ENCODE data around the gene RASD1. TPM values are rescaled to one million over a fixed set of nuclear protein-coding genes. Genes with fewer than 3 reads are reported as not detected.

RASD1 gene
- total RNA-seq, 2 experiments from 2014 or later = 0.17 to 0.36 TPM

DNA sequence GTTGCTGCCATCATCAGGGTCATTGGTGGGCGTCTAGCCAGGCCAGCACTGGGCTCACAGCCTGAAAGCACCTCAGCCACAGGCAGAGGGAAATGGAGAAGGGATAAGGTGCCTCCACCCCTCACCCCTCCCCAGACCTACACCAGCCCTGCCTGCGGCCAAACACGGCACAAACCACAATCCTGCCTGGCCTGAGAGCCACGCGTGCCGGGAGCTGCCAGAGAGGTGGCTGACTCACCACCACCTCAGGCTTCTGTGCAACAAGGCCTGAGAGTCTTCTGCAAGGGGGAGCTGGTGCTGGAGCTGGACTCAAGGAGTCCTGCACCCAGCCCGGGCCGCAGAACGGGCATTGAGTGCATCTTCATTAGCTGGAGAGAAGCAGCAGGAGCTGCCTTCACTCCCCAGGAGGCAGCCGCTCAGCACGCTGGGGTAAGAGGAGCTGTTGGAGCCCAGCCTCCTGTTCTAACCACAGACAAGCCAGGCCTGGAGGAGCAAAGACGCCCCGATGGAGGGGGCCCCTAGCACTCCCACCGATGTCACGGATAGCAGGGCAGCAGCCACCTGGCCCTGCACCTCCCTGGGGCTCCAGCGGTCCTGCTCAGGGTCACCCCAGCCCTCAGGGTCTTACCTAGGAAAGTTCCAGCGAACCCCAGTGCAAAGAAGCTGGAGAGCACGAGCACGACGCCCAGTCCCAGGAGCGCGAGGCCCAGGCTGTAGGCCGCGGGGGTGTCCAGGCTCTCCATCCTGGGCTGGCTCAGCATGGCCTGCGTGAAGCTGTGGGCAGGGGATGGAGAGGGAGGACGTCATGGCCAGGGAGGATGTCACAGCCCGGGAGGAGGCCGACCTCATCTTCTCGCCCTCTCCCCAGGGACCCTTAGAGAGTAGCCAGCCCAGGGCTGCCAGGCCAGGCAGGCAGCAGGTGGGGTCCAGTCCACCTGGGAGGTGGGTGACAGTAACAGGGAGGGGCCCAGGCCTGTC lies 16.0 kb upstream of the RASD1 start:
- Mint-ChIP-seq H3K4me1 (ENCODE audit: low read depth) (no peaks in the 10 kb centered on the region), H3K4me3 (no peak overlapping the region), H3K27me3 (ENCODE audit: low read depth) (no peaks in the 10 kb centered on the region), H3K36me3 (ENCODE audit: low read depth) (no peaks in the 10 kb centered on the region), H3K27ac (no peak overlapping the region), H3K9me3 (no peaks in the 10 kb centered on the region)
- intact Hi-C loops (cut with micrococcal nuclease) = no loop called here
- DNase-seq = no peak
- CTCF ChIA-PET = no interaction called here

GRCh38 chr17:17511293-17511741 lies 15.1 kb upstream of the RASD1 start:
- no peak overlapping the region for H3K27ac Mint-ChIP-seq
- intact Hi-C loops (cut with micrococcal nuclease) = no loop called here

GRCh38 chr17:17510456-17511292 lies 14.5 kb upstream of the RASD1 start:
- Mint-ChIP-seq H3K27ac (no peak overlapping the region), H3K27me3 (ENCODE audit: low read depth) (no peaks in the 10 kb centered on the region), H3K36me3 (ENCODE audit: low read depth) (no peaks in the 10 kb centered on the region), H3K9me3 (no peaks in the 10 kb centered on the region), H3K4me3 (no peak overlapping the region), H3K4me1 (ENCODE audit: low read depth) (no peaks in the 10 kb centered on the region)
- CTCF ChIA-PET = no interaction called here
- DNase-seq = no peak
- intact Hi-C loops (cut with micrococcal nuclease) = no loop called here

More at GRCh38 chr17:17511293-17511741, 15.1 kb upstream of the RASD1 start:
- H3K9me3 Mint-ChIP-seq = no peaks in the 10 kb centered on the region
- CTCF ChIA-PET = no interaction called here
- no peaks in the 10 kb centered on the region for H3K4me1 Mint-ChIP-seq (ENCODE audit: low read depth)
- H3K36me3 Mint-ChIP-seq (ENCODE audit: low read depth) = no peaks in the 10 kb centered on the region
- DNase-seq = no peak
- H3K27me3 Mint-ChIP-seq (ENCODE audit: low read depth) = no peaks in the 10 kb centered on the region
- no peak overlapping the region for H3K4me3 Mint-ChIP-seq

DNA sequence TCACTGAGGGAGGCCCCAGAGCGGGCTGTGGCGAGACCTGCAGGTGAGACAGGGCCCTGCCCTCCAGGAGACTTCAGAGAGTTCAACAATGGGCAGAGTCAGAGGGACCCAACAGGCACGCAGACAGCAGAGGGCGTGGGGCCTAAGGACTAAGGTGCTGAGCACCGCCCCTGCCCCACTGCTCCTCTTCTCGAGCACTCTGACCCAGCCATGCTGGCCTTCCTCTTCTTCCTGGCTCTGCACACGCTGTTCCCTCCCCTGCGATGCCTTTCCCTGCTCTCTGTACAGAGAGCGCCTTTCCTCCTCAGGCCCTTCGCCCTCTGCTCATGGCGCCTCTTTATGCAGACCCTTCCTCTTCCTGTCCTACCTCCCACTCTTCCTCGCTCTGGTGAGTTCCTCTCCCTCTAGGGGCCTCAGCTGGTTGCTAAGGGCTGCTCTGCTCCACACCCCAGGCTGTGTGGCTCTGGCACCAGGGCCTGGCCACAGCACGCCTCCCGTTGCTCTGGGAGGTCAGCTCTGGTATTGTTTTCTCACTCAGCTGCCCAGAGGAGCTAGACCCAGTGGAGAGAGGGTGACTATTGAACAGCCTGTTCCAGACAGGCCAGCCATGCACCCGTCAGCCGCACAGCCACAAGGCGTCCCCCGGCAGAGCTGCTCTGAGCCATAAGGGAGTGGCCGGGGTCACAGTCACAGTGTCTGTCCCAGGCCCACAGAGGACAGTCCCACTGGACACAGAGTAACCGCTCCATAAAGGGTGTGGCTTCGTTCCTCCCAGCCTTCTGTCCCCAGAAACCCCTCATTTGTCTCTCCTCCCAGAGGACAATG lies 13.6 kb upstream of the RASD1 start:
- Mint-ChIP-seq H3K4me3 (no peak overlapping the region), H3K9me3 (no peaks in the 10 kb centered on the region), H3K27ac (no peak overlapping the region), H3K36me3 (ENCODE audit: low read depth) (no peaks in the 10 kb centered on the region), H3K4me1 (ENCODE audit: low read depth) (no peaks in the 10 kb centered on the region), H3K27me3 (ENCODE audit: low read depth) (no peaks in the 10 kb centered on the region)
- no peak for DNase-seq
- CTCF ChIA-PET = interaction anchor here (0.7 kb wide), 1 partner anchor 14 kb away, joined by 3 read pairs; the partner anchor contains the start of gene RASD1
- intact Hi-C loops (cut with micrococcal nuclease) = no loop called here

DNA sequence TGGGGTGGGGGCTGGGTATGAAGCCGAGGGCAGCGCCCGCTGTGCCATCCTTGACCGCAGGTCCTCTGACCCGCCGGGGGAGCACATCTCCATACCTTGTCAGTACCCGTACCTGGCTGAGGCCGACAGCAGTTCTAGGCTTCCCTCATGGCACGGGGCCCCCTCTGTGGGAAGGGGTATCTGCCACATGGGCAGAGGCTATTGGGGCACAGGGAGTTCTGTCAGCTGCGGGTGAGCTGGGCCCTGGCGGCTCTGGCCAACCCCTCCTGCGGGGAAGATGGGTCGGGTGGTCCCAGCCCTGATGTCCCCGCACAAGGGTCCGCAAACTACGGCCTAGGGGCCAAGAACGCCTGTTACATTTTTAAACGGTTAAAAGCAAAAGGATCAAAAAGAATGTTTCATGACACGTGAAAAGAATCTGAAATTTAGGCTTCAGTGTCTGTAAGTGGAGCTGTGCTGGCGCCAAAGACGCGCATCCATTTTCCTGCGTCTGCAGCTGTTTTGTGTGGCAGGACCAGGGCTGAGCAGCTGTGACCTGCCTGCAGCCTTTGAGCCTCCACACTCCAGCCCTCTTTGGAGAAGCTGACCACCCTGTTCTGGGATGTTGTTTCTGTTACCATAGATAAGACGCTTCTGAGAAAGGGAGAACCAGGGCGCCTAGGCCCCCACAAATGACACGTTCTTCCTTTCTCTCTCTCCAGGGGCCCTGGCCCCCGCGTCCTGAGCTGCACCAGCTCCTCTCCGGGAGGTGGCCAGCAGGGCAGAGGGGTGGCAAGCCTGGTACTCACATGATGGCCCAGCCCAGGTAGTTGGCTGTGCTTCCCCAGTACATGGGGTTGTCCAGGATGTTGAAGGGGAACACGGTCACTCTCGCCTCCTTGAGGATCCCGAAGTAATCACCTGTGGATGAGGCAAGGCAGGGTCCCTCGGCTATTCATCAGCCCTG lies 12.7 kb upstream of the RASD1 start:
- DNase-seq = no peak
- no peak overlapping the region for H3K27ac Mint-ChIP-seq
- CTCF ChIA-PET = interaction anchor here (0.8 kb wide), 1 partner anchor 133 kb away, joined by 4 read pairs; no protein-coding TSS in a partner anchor
- no peaks in the 10 kb centered on the region for H3K9me3 Mint-ChIP-seq
- no peaks in the 10 kb centered on the region for H3K4me1 Mint-ChIP-seq (ENCODE audit: low read depth)
- intact Hi-C loops (cut with micrococcal nuclease) = no loop called here
- no peaks in the 10 kb centered on the region for H3K27me3 Mint-ChIP-seq (ENCODE audit: low read depth)
- no peak overlapping the region for H3K4me3 Mint-ChIP-seq
- no peaks in the 10 kb centered on the region for H3K36me3 Mint-ChIP-seq (ENCODE audit: low read depth)

DNA sequence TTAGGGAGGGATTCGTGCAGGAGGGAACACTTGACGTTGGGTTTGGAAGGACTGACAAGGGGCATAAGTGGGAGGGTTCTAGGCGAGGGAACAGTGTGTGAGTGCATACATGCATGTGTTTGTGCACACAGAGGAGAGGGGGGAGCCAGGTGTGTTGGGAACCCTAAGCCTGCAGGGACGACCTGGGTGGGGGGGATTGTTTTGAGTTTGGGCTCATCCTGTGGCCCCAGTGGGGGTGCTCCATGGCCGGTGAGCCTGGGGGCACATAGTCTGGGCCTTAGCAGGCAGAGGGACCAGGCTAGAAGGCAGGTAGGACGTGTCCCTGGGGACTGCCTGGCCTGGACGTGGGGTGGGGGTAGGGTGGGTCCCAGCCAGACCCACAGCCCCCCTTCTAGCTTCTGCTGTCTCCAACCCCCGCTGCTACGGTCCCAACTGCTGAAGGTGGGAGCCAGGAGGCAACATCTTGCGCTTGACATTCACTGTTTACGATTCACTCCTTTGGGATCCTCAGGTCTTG lies 11.9 kb upstream of the RASD1 start:
- Mint-ChIP-seq H3K27me3 (ENCODE audit: low read depth) (no peaks in the 10 kb centered on the region), H3K4me3 (no peak overlapping the region), H3K36me3 (ENCODE audit: low read depth) (no peaks in the 10 kb centered on the region), H3K9me3 (no peaks in the 10 kb centered on the region), H3K27ac (no peak overlapping the region), H3K4me1 (ENCODE audit: low read depth) (no peaks in the 10 kb centered on the region)
- CTCF ChIA-PET = interaction anchor here (1.8 kb wide), 1 partner anchor 11 kb away, joined by 9 read pairs; the partner anchor contains the start of gene RASD1
- no peak for DNase-seq
- intact Hi-C loops (cut with micrococcal nuclease) = no loop called here

DNA sequence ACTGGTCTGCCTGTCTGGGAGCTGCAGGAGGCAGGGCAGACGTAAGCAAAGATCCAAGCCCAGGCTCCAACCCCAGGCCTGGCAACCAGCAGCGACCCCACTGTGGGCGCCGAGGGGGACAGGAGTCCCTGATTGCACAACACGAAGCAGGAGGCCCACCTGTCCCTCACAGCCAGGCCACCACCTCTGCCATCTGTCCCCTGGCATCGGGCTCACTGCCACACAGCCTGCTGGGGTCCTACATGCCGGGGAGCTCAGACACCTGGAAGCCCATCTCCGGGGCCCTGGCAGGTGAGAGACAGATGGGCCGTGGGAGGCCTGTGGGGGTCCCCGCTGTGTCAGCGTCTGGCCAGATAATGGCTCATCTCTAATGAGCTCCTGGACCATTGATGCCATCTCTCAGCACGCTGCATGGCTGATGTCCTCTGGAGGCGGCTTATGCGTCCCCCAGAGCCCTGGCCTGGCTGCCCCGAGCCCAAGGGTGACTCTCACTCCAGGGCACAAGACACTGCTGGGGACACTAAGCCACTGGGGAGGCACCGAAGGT lies 11.3 kb upstream of the RASD1 start:
- no peaks in the 10 kb centered on the region for H3K9me3 Mint-ChIP-seq
- no peak overlapping the region for H3K4me3 Mint-ChIP-seq
- intact Hi-C loops (cut with micrococcal nuclease) = no loop called here
- CTCF ChIA-PET = interaction anchor here (0.9 to 1.8 kb wide), 2 partner anchors 11 to 61 kb away, joined by 3 to 9 read pairs; partner anchors contain the start of gene RASD1
- H3K36me3 Mint-ChIP-seq (ENCODE audit: low read depth) = no peaks in the 10 kb centered on the region
- no peaks in the 10 kb centered on the region for H3K4me1 Mint-ChIP-seq (ENCODE audit: low read depth)
- H3K27me3 Mint-ChIP-seq (ENCODE audit: low read depth) = no peaks in the 10 kb centered on the region
- DNase-seq = no peak
- no peak overlapping the region for H3K27ac Mint-ChIP-seq

DNA sequence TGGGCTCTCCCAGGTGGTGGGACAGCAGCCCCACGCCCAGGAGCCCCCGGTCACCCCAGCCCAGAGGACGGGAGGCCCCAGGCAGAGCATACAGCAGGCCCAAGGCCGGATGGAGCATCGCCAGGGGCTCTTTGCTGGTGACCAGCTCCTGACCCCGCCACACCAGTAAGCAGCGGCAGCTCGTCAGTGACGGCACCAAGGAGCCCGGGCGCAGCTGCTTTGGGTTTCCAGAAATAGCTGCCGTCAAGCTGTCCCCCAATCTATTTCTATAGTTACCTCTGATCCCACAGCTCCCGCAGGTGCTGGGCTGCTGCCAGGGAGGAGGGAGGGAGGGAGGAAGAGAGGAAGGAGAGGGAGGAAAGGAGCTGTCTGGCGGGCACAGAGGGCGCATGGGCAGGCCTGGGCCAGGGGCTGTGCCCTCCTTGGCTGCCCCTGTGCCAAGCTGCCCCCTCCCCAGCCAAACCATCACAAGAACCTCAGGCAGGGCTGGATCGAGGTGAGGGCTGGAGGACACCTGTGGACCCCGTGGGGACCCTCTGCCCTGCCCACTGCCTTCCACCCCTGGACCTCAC lies 10.8 kb upstream of the RASD1 start:
- no peaks in the 10 kb centered on the region for H3K4me1 Mint-ChIP-seq (ENCODE audit: low read depth)
- intact Hi-C loops (cut with micrococcal nuclease) = no loop called here
- CTCF ChIA-PET = interaction anchor here (0.6 to 1.8 kb wide), 3 partner anchors 10 to 107 kb away, joined by 3 to 9 read pairs (median 3); partner anchors contain the start of gene RASD1

DNA sequence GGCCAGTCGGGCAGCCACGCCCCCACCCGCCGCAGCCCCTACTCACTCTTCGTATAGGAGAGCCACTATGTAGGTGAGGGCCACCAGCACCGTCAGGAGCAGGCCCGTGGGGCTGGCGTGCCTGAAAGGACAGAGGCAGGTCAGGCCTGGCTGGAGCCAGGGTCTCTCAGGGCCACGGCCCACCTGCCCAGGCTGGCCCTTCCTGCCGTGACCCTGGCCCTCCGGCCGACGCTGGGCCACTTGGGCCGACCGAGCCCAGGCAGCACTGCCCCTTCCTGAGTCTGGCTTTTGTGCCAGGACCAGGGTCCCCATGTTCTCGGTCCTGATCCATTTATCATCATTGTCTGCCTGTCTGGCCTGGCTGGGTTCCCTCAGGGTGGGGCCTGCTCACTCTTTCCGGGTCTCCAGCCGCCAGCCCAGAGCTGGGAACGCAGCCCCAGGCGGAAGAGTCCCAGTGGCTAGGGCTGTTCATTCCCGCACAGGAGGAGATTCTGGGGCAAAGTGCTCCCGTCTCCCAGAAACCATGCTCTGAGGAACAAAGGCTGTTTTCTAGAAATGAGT lies 10.1 kb upstream of the RASD1 start:
- Mint-ChIP-seq H3K4me3 (no peak overlapping the region), H3K36me3 (ENCODE audit: low read depth) (no peaks in the 10 kb centered on the region), H3K4me1 (ENCODE audit: low read depth) (no peaks in the 10 kb centered on the region), H3K9me3 (no peaks in the 10 kb centered on the region), H3K27ac (no peak overlapping the region), H3K27me3 (ENCODE audit: low read depth) (no peaks in the 10 kb centered on the region)
- DNase-seq = no peak
- CTCF ChIA-PET = interaction anchor here (0.6 to 2.3 kb wide), 3 partner anchors 9 to 108 kb away, joined by 3 to 9 read pairs (median 9); partner anchors contain the start of gene RASD1
- intact Hi-C loops (cut with micrococcal nuclease) = no loop called here

More for the DNA sequence above, 10.8 kb upstream of the RASD1 start:
- Mint-ChIP-seq H3K4me3 (no peak overlapping the region), H3K27ac (no peak overlapping the region), H3K9me3 (no peaks in the 10 kb centered on the region), H3K36me3 (ENCODE audit: low read depth) (no peaks in the 10 kb centered on the region), H3K27me3 (ENCODE audit: low read depth) (no peaks in the 10 kb centered on the region)
- DNase-seq = no peak

DNA sequence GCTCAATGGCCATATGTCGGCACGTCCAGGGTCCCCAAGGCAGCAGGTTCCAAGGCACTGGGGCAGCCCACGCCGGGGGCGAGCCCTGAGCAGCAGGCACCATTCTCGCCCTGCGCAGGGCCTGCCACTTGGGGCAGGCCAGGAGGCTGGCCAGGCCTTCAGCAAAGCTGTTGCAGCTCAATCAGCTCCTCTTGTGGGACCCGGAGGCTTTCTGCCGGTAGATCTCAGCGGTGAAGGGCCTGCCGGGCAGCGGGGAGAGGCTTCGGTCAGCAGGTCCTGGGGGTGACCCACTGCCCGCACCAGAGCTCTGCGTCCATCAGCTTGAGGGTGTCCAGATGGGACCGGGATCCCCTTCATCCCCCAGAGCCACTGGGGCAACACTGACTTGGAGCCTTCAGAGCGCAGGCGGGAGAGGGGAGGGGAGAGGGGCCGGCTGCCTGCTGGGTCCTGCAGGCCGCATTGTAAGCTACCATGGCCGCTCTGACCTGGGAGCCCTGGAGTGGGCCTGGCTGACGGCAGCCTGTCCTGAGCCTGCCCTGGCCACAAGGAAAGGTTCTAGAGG lies 9.5 kb upstream of the RASD1 start:
- Mint-ChIP-seq H3K4me3 (no peak overlapping the region), H3K4me1 (ENCODE audit: low read depth) (no peaks in the 10 kb centered on the region), H3K27me3 (ENCODE audit: low read depth) (no peaks in the 10 kb centered on the region), H3K9me3 (no peaks in the 10 kb centered on the region), H3K27ac (no peak overlapping the region), H3K36me3 (ENCODE audit: low read depth) (no peaks in the 10 kb centered on the region)
- no peak for DNase-seq
- CTCF ChIA-PET = interaction anchor here (1.3 to 2.3 kb wide), 2 partner anchors 9 to 63 kb away, joined by 4 to 9 read pairs; partner anchors contain the start of gene RASD1
- intact Hi-C loops (cut with micrococcal nuclease) = no loop called here
